ENCODE data around the gene PTPN9.

Gene PTPN9

DNA sequence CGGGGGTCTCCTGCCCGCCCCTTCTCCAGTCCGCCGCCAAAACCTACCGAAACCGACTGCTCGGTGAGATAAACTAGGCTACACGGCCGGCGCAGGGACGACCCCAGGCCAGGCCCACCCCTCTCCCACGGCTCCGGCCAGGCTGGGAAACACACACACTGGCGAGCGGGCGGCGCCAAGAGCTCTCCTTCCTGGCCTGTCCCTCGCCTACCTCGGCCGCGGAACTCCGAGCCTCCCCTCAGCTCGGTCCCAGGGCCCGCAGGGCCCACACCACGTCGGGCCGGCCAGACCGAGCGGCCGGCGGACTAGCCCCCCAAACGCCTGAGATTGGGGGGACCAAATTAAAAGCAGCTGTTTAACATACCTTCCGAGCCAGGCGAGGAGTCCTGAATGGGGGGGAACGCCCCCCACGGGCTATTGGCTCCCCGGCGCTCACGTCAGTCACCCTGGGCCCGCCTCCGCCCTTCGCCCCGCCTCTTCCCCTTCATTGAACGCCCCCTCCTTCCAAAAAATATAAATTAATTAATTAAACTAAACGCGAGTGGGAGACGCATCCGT, 123.6 kb downstream of the PTPN9 start:
- H3K4me3 ChIP-seq (ENCODE audit: low read depth, low read length): peak overlapping the region; percentile 74
- TF ChIP-seq, protein P1, sequence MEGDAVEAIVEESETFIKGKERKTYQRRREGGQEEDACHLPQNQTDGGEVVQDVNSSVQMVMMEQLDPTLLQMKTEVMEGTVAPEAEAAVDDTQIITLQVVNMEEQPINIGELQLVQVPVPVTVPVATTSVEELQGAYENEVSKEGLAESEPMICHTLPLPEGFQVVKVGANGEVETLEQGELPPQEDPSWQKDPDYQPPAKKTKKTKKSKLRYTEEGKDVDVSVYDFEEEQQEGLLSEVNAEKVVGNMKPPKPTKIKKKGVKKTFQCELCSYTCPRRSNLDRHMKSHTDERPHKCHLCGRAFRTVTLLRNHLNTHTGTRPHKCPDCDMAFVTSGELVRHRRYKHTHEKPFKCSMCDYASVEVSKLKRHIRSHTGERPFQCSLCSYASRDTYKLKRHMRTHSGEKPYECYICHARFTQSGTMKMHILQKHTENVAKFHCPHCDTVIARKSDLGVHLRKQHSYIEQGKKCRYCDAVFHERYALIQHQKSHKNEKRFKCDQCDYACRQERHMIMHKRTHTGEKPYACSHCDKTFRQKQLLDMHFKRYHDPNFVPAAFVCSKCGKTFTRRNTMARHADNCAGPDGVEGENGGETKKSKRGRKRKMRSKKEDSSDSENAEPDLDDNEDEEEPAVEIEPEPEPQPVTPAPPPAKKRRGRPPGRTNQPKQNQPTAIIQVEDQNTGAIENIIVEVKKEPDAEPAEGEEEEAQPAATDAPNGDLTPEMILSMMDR (IDR thresholded peaks at IDR 0.05; ENCODE audit: low read depth, low read length): no peak

DNA sequence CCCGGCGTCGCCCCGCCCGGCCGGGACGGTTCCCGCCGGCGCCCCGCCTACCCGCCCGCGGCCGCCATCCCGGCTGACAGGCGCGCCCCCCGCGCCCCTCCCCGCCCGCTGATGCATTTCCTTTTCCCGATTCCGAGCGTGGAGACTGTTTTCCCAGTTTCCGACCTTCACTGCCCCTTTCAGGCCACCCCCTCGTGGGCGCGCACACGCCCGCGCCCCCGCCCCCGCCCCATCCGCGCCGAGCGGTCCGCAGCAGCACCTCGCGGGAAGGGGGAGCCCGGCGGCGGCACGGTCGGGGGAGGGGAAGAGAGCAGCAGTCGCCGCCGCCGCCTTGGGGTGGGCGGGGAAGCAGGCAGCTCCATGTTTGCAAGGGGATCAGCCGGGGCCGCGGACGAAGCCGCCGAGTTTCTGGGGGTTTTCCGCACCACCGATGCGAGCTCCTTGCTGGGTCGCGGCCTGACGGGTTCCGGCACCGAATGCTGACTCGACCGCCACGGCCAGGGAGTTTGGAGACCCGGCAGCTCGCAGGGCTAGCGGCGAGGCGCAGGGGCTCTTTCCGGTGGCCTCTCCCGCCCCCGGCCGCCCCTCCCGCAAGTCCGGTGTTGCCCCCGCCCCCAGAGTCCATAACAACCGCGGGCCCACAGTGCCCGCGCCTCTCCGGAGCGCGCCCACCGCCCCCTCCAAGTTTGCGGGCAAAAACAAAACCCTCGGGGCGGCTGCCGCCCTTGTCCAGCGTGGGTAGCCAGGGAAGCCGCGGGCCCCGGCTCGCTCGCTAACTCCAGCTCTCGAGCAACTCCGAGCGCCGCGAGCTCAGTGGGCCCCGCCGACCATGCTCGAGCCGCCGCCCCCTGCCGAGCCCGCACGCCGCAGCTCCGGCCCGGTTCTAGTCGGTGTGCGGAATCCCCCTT, 124.4 kb downstream of the PTPN9 start:
- peak overlapping the region; percentile 74 for H3K4me3 ChIP-seq (ENCODE audit: low read depth, low read length)
- TF ChIP-seq, protein P1 (IDR thresholded peaks at IDR 0.05; ENCODE audit: low read depth, low read length): no peak

DNA sequence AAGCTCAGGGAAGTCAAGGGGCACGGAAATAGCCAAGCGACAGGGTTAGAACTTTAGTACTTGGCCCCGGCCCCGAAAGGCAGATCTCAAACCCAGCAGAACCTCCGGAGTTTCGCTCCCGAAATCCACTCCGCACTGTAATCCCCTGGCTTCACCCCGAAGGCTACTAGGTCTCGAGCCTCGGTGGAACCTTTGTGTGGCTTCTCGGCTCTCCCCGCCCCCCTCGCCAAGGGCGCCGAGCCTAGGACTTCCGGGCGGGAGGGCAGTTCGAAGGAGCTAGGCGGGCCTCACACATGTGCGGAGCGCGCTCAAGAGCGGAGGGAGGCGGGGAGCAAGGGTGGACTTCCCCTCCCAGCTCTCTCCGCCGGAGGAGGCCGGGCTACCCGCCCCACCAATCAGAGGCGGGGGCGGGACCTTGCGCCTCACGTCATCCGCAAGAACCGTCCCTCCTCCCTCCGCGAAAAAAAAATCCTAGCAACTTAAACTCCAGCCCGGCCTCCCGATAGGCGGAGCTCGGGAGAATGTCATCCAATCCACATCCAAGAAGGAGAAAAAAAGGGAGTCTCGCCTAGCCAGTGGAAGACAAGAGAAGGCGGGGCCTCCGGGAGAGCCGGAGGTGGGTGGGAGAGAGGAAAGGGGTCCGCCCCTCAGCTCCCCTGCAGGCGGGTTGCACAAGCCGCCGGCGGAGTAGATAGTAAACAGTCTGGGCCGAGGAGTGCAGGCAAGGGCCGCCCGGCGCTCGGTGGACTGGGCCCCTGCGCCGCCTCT, 125.2 kb downstream of the PTPN9 start:
- TF ChIP-seq, protein P1 (IDR thresholded peaks at IDR 0.05; ENCODE audit: low read depth, low read length): no peak
- peak overlapping the region; percentile 74 for H3K4me3 ChIP-seq (ENCODE audit: low read depth, low read length)

DNA sequence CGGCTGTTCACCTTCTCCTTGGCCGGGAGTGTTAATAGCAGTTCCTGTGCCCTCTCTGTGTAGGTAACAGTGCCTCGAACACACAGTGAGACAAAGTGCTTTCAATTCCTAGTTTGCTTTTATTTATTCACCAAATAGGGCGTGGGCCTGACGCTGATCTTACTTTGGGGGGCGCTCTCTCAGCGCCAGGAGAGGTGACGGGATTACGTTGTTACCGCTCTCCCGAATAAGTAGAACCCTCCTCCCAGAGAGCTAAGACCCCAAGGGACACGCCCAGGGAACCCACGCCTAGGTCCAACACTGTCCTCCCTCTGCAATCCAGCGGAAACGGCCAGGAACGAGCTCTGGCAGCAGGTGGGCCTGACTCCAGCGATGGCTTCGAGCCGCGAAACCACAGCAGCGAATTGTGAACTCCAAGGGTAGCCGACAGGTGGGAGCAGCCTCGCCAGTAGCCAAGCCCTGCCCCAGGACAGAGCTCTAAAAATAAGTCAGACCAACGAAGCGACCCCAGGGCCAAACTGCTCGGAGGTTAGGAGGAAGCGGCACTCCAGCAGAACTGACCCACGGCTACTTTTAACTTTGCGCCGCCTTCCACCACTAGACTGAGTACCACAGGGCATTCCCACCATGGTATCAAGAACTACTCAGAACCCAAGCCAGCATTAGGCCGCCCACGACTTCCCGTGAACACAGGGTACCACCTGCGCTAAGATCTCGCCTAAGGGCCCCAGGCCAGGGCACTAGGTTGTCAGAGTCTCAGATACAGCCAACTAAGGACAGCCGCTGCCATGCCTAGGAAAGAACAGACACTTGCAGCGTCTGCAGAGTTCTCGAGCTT, 126.0 kb downstream of the PTPN9 start:
- TF ChIP-seq, protein P1 (IDR thresholded peaks at IDR 0.05; ENCODE audit: low read depth, low read length): no peak
- H3K4me3 ChIP-seq (ENCODE audit: low read depth, low read length): peak overlapping the region; percentile 63

DNA sequence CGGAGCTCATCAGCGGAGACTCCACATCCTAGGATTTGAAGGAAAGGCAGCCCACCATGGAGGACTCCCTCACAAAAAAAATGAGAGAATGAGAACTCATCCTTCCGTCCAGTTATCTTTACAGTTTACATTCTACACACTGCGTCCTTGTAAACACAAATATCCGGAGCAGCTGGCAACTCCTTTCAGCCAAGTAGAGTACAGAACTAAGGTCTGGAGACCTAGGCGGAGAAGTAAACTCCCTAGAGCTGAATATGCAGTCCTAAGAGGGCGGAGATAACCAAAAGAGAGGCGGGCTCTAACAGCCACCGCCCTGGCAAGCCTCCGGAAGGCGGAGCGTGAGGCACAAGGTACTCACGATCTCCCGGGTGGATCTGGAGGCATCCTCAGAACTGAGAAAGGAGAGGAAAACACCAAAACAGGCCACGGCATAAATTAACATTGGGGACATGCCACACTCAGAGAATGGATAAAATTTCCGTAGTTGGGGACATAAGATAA, 126.7 kb downstream of the PTPN9 start:
- peak overlapping the region; percentile 63 for H3K4me3 ChIP-seq (ENCODE audit: low read depth, low read length)
- TF ChIP-seq, protein P1 (IDR thresholded peaks at IDR 0.05; ENCODE audit: low read depth, low read length): no peak

DNA sequence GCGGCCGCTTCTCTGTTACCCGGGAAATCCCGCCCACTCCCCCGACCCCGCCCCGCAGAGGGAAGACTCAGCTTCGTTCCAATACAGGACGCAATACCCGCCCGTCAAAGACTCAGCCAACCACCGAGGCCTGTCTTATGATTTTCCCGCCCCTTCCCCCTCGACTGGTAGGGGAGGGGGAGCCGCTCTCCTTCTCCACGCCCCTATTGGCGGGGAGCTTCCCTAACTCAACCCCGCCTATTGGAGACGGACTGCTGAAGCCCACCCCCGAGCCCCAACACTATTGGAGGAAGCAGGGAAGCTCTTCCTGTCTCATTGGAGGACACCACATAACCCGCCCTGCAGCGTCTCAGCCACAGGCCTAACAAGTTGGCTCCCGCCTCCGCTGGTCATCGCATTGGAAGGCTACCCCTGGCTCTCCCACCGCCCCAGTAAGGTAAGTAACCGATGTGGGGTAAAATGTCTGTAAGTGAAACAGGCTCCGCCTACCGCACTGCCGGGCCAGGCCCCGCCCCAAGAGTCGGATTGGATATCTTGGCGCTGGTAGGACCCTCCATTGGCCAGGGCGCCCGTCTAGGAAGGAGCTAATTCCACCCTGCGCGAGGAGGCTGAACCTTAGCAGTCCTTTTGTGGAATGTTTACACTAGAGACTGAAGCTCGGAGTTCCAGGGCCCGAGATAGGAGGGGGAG, 127.3 kb downstream of the PTPN9 start, which contains the start of gene SIN3A:
TSS of gene SIN3A (minus strand) at position 17 of the 690 bp plus-strand sequence. CDS start 21,315 bp downstream, outside the sequence.
- H3K4me3 ChIP-seq (ENCODE audit: low read depth, low read length): peak within 1 kb of the TSS; percentile 84
- TF ChIP-seq, protein P1 (IDR thresholded peaks at IDR 0.05; ENCODE audit: low read depth, low read length): no peak

All from WI38 (cell line).